K562 (cell line): ENCODE measurements around the gene CORT. TPM values are rescaled to one million over a fixed set of nuclear protein-coding genes. Genes with fewer than 3 reads are reported as not detected.

ENCODE experiments used
- KAT8 ChIP-seq: fragments of 450-650 bp; IDR thresholded peaks from 2 replicates; pipeline ENCODE4 v1.6.1; 2016; ENCODE audit warnings: low read depth, mild to moderate bottlenecking
- KLF1 ChIP-seq: fragments of 450-650 bp; IDR thresholded peaks from 2 replicates; pipeline ENCODE4 v1.6.1; 2016; ENCODE audit warnings: missing genetic modification characterization, missing compliant biosample characterization
- NFRKB ChIP-seq: fragments of 450-650 bp; IDR thresholded peaks from 2 replicates; pipeline ENCODE4 v1.6.1; 2016; ENCODE audit warnings: low read depth
- PRPF4 ChIP-seq: fragments of 200-400 bp; formaldehyde crosslinking; IDR thresholded peaks from one replicate; pipeline ENCODE4 v1.6.1; 2017; ENCODE audit warnings: low read length, low read depth, mild to moderate bottlenecking; ENCODE audit not compliant: insufficient read depth, poor library complexity, severe bottlenecking
- SRSF3 ChIP-seq: fragments of 200-400 bp; formaldehyde crosslinking; IDR thresholded peaks from 2 replicates; pipeline ENCODE4 v1.6.1; 2016; ENCODE audit warnings: mild to moderate bottlenecking, low read length, moderate library complexity; ENCODE audit not compliant: insufficient read depth
- ZNF586 ChIP-seq: fragments of 450-650 bp; formaldehyde crosslinking; conservative IDR thresholded peaks from 2 replicates; pipeline ENCODE4 v1.4.0; 2020; ENCODE audit warnings: mild to moderate bottlenecking, moderate library complexity
- polyA plus RNA-seq, 8 experiments: library from polyadenylated mRNA; depleted of rRNA in 4 of 8; stranded (reverse) in 5 of 8; unstranded in 3 of 8; fragments of >200 nt; fragmentation: Nextera tagmentation in 2 of 8; fragmentation: Illumina TruSeq in 1 of 8; extraction: Ambion mirVana in 2 of 8; extraction: Trizol in 1 of 8; gene quantifications; 2 replicates each; pipeline versions ENCODE4 v1.2.1 to v1.2.3, GENCODE V29; 2011 to 2014; ENCODE audit warnings: inconsistent platforms in 1 of 8, missing spikeins in 1 of 8
- total RNA-seq, 7 experiments: library from RNA; depleted of rRNA in 6 of 7; stranded (reverse); fragments of >200 nt in 6 of 7; fragmentation: Illumina TruSeq in 2 of 7; extraction: Trizol in 2 of 7; gene quantifications; 2 replicates each; pipeline versions ENCODE4 v1.2.1 to v1.2.3, GENCODE V29; 2011 to 2021; ENCODE audit warnings: low replicate concordance in 1 of 7
- TF ChIP-seq, protein P1 (sequence below), 2 experiments: fragments of 450-650 bp in 1 of 2; IDR thresholded peaks; 2 replicates each; pipeline ENCODE4 v1.6.1; 2011 to 2017; ENCODE audit warnings: low read depth in 2 of 2, antibody characterized with exemption in 1 of 2, borderline replicate concordance in 1 of 2, low read length in 1 of 2, mild to moderate bottlenecking in 1 of 2, mixed read lengths in 1 of 2; ENCODE audit not compliant: control insufficient read depth in 1 of 2
- TF ChIP-seq, protein P2 (sequence below), 2 experiments: fragments of 450-650 bp; formaldehyde crosslinking in 1 of 2; IDR thresholded peaks; 2 replicates each; pipeline versions ENCODE4 v1.4.0 to v1.6.1; 2014 to 2020; ENCODE audit warnings: mild to moderate bottlenecking in 2 of 2, borderline replicate concordance in 1 of 2, low read depth in 1 of 2
- TF ChIP-seq, protein P3 (sequence below): fragments of 250-450 bp; sonication (Bioruptor Pico); IDR thresholded peaks from 2 replicates; pipeline ENCODE4 v1.4.0; 2020
- TF ChIP-seq, protein P4 (sequence below): fragments of 450-650 bp; IDR thresholded peaks from 2 replicates; pipeline ENCODE4 v1.7.1; 2018; ENCODE audit warnings: mild to moderate bottlenecking, low read depth; ENCODE audit not compliant: partially characterized antibody

Gene CORT
- total and polyA plus RNA-seq, 9 of the 15 experiments (the other 6 are each of a cell fraction or from before 2014, with no cell fraction given) = 0.08 to 0.54 (median 0.13) TPM; not detected in 5

DNA sequence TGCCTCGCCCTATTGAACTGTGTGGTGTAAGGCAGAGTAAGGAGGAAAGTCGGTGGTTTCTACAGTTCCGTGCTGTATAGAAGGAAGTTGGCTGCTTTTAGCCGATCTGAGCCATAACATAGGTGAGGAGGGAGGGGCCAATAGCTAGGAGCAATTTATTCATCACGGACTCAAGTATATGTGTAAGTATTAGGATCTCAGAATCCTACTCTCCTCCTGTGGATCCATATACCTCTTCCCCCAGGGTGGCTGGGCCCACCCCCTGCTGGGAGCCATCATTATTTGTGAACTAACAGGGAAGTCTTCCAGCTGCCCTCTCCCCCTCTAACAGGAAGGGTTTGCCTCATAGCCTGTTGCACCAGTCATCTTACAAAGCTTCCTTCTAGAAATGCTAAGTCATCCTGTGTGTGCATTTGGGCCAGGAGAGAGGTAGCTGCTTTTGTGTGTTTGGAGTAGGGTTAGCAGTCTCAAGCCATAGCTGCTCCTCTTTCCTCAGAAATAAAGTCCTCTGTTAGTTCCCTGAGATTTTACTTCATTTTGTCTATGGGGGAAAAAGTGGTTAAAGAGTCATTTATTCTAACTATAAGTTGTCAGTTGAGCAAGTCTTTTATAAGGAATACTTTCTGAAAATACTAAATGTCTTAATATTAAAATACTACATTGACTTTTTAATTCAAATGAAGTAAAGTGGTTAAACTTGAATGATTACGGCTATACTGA is 34.5 kb upstream of the CORT start (continued):
- TF ChIP-seq, protein P1, sequence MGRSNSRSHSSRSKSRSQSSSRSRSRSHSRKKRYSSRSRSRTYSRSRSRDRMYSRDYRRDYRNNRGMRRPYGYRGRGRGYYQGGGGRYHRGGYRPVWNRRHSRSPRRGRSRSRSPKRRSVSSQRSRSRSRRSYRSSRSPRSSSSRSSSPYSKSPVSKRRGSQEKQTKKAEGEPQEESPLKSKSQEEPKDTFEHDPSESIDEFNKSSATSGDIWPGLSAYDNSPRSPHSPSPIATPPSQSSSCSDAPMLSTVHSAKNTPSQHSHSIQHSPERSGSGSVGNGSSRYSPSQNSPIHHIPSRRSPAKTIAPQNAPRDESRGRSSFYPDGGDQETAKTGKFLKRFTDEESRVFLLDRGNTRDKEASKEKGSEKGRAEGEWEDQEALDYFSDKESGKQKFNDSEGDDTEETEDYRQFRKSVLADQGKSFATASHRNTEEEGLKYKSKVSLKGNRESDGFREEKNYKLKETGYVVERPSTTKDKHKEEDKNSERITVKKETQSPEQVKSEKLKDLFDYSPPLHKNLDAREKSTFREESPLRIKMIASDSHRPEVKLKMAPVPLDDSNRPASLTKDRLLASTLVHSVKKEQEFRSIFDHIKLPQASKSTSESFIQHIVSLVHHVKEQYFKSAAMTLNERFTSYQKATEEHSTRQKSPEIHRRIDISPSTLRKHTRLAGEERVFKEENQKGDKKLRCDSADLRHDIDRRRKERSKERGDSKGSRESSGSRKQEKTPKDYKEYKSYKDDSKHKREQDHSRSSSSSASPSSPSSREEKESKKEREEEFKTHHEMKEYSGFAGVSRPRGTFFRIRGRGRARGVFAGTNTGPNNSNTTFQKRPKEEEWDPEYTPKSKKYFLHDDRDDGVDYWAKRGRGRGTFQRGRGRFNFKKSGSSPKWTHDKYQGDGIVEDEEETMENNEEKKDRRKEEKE (IDR thresholded peaks at IDR 0.05; ENCODE audit: borderline replicate concordance in 1 of 2, control insufficient read depth in 1 of 2, low read depth in 2 of 2, low read length in 1 of 2) = 0 out of 4 replicates have a peak, but pooled peaks of 1 of the 2 experiments have one; percentile 46
- TF ChIP-seq KLF1 (tag) (no peak), ZNF586 (no peak), PRPF4 (no peak), SRSF3 (no peak), NFRKB (peak; percentile 77), KAT8 (no peak)
- TF ChIP-seq, protein P2, sequence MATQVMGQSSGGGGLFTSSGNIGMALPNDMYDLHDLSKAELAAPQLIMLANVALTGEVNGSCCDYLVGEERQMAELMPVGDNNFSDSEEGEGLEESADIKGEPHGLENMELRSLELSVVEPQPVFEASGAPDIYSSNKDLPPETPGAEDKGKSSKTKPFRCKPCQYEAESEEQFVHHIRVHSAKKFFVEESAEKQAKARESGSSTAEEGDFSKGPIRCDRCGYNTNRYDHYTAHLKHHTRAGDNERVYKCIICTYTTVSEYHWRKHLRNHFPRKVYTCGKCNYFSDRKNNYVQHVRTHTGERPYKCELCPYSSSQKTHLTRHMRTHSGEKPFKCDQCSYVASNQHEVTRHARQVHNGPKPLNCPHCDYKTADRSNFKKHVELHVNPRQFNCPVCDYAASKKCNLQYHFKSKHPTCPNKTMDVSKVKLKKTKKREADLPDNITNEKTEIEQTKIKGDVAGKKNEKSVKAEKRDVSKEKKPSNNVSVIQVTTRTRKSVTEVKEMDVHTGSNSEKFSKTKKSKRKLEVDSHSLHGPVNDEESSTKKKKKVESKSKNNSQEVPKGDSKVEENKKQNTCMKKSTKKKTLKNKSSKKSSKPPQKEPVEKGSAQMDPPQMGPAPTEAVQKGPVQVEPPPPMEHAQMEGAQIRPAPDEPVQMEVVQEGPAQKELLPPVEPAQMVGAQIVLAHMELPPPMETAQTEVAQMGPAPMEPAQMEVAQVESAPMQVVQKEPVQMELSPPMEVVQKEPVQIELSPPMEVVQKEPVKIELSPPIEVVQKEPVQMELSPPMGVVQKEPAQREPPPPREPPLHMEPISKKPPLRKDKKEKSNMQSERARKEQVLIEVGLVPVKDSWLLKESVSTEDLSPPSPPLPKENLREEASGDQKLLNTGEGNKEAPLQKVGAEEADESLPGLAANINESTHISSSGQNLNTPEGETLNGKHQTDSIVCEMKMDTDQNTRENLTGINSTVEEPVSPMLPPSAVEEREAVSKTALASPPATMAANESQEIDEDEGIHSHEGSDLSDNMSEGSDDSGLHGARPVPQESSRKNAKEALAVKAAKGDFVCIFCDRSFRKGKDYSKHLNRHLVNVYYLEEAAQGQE (IDR thresholded peaks at IDR 0.05; ENCODE audit: borderline replicate concordance) = 0 out of 2 replicates have a peak, but pooled peaks have one; percentile 2
- TF ChIP-seq, protein P2 (CRISPR knock-in tag; IDR thresholded peaks at IDR 0.05; ENCODE audit: low read depth) = no peak
- TF ChIP-seq, protein P3, sequence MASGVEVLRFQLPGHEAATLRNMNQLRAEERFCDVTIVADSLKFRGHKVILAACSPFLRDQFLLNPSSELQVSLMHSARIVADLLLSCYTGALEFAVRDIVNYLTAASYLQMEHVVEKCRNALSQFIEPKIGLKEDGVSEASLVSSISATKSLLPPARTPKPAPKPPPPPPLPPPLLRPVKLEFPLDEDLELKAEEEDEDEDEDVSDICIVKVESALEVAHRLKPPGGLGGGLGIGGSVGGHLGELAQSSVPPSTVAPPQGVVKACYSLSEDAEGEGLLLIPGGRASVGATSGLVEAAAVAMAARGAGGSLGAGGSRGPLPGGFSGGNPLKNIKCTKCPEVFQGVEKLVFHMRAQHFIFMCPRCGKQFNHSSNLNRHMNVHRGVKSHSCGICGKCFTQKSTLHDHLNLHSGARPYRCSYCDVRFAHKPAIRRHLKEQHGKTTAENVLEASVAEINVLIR (CRISPR knock-in tag) = 0 out of 2 replicates have a peak, but pooled peaks have one; percentile 25
- TF ChIP-seq, protein P4, sequence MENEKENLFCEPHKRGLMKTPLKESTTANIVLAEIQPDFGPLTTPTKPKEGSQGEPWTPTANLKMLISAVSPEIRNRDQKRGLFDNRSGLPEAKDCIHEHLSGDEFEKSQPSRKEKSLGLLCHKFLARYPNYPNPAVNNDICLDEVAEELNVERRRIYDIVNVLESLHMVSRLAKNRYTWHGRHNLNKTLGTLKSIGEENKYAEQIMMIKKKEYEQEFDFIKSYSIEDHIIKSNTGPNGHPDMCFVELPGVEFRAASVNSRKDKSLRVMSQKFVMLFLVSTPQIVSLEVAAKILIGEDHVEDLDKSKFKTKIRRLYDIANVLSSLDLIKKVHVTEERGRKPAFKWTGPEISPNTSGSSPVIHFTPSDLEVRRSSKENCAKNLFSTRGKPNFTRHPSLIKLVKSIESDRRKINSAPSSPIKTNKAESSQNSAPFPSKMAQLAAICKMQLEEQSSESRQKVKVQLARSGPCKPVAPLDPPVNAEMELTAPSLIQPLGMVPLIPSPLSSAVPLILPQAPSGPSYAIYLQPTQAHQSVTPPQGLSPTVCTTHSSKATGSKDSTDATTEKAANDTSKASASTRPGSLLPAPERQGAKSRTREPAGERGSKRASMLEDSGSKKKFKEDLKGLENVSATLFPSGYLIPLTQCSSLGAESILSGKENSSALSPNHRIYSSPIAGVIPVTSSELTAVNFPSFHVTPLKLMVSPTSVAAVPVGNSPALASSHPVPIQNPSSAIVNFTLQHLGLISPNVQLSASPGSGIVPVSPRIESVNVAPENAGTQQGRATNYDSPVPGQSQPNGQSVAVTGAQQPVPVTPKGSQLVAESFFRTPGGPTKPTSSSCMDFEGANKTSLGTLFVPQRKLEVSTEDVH = no peak
